Limb (tissue), 2 donors: ENCODE results near the gene ZNF775.

Source experiments
- DNase-seq, 2 donors: peaks; one replicate each; pipeline ENCODE4 v3.0.0-alpha.2; 2016; ENCODE audit errors: extremely low spot score in 2 of 2

ZNF775 gene

DNA sequence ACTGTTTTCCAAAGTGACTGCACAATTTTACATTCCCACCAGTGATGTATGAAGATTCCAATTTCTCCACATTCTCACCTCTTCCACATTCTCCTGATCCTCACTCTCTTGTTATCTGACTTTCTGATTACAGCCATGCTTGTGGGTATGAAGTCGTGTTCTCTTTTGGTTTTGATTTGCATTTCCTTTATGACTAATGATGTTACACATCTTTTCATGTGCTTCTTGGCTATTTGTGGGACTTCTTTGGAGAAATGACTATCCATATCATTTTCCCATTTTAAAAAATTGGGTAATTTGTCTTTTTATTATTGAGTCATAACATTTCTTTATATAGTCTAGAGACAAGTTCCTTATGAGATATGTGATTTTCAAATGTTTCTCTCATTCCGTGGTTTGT lies 60.8 kb downstream of the ZNF775 start:
- DNase-seq, result no peak

DNA sequence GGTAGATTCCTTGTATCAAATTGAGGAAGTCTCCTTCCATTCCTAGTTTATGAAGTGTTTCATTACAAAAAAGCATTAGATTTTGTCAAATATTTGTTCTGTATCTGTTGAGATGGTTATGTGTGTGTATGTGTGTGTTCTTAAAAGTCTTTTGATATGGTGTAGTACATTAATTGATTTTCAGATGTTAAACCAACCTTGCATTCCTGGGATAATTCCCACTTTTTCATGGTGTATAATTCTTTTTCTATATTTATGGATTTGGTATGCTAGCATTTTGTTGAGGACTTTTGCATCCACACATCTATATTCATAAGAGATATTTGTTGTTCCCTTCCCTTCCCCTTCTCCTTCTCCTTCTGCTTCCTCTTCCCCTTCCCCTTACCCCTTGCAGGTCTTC lies 62.4 kb downstream of the ZNF775 start:
- no peak for DNase-seq

- no peak for DNase-seq
Observed at GRCh38 chr7:150442811-150443210, 63.7 kb downstream of the ZNF775 start.

DNA sequence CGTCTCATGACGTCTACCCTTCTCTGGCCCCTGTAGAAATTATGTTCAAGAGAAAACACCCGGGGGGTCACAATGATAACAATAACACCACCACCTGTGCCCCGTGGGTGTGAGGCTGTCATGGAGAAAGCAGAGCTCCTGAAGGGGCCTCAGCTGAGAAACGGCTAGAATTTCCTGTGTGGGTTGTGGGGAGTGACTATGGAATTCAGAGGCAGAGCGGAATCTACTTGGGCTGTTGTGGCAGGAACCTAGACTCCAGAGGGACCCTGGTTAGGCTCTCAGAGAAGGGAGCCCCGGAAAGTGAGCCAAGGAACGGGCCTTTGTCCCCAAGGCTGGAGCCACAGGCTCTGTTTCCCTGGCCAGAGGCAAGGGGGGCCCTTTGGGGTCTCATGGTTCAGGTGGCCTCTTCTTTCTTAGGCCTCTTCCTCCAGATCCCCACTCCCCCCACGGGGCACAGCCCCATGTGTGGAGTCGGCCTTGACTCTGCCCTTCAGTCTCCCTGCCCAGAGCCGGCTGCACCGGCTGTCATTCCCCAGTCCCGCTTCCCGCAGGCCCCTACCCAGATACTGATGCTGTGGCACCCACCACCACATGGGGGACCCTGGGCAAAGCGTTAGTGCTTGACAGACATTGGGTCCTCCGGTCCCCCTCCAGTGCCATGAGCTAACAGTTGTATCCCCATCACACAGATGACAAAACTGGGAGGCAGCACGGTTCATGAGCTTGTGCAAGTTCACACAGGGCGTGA lies 64.8 kb downstream of the ZNF775 start:
- no peak for DNase-seq

DNA sequence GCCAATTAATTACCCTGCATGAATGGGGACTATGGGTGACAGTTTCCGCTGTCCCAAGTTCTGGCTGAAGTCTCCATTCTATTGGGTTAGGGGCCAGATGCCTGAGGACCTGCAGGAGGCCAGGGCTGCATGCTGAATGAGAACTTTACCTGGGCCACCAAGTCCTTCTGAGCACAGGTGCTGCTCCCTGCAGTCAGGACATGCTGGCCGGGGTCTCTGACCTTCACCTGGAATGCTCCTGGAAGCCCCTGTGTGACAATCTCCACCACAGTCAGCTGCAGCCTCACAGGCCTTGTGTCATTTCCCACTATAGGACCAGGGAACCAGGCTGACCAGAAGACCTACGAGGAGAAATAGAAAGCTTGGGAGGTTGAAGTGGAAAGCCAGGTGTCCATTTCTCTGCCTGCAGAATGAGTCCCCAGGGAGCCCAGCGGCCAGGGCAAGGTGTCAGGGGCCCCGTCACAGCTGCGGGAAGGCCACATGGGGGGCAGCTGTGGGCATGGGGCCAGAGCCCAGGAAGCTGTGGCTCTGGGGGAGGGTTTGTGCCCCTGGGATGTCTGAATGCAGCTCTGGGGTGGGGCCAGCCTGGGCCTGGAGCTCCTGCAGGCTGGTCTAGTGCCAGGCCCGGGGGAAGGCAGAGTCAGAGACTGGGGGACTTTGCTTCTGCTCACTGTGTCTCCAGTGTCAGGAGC lies 65.7 kb downstream of the ZNF775 start:
- DNase-seq, result no peak

DNA sequence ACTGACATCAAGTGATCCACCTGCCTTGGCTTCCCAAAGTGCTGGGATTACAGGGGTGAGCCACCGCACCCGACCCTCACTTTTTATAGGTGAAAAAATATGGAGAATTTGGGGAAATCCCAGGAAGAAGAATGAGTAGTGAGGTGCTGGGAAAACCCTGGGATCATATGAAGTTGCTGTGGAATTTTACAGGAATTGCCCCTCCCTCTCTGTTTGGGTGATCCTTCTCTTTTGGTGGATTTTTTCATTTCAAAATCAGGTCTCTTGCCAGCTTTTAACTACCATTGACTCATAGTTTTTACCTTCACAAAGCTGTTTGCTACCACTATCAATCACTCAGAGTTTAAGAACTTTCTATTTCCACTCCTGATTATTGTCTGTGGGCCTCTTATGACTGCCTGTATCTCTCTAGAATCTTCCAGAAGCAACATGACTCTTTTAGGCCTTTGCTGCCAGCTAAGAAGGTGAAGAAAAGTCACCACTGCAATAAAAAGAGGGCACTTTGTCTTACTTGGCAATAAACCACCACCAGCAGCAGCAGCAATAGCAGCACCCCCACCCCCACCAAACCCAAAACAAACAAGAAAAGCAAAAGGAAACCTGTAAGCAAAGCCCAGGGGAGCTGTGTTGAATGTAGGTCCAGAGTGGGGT lies 67.3 kb downstream of the ZNF775 start:
- DNase-seq, result no peak
